HTR-8/SVneo (cell line): ENCODE results near the gene TBX20.
"Not testable (repeated sequence)": the region's sequence is repeated elsewhere in the genome, so short reads cannot be mapped to it uniquely, and the experiment has no call there.

Experiments used
- DNase-seq: peaks from one replicate; pipeline ENCODE4 v3.0.0; 2011; ENCODE audit warnings: low spot score, mixed read lengths; ENCODE audit not compliant: insufficient read length
- FAIRE-seq: peaks from 2 replicates; lab custom pipeline; 2011; peaks lifted over from hg19 to GRCh38; lab: Jason Lieb, UNC

Gene TBX20

DNA sequence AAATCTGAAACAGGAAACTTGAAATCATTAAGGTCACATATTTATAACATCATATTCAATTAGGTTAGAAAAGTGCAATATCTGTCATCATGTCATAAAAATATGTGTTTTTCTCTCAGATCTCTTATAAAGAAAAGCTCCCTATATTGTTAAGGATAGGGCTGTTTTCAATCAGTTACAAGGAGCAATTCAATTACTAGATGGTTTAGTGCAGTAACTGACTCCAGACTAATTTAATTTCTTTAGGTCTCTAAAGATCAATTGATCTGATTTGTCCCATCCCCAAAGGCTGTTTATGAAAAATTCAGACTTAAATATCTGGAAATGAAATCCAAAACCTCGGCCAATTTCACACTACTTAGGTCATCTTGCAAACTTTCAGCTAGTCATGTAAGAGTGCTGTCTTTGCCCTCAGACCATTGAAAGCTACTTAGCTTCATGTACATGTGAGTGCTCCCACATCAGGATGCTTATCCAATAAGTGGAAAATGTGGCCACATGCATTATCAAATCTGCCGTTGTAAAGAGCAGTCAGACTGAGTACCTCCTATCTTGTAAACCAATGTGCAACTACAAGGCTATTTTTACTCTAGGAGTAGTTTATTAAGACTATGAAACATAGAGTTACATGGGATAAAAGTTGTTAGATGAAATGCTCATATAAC lies 24.7 kb downstream of the TBX20 start:
- FAIRE-seq = peak; percentile 85
- DNase-seq = not testable (repeated sequence)

DNA sequence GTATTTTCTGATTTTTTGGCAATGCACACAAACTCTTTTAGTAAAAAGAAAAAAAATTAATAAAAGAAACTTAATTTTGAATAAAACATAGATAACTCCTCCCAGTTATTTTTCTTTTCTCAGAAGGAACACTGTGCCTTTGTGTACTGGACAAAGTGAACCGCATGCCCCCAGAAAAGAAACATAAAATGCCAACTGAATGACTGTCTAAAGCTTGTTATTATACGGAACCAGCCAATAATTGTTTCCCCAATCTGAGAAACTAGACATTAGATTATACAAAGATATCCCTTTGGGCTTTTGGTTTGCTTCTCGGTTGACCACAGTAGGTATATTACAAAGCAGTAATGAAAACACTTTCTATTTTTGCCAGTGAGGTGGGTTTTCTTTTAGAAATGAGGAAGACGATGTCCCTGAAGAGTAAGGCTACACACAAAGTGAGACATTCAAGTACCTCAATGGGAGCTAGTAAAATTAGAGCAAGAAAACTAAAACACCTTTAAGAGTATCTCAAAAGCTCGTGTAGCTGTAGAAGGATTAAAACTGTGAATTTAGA lies 25.3 kb downstream of the TBX20 start:
- FAIRE-seq = not testable (repeated sequence)

DNA sequence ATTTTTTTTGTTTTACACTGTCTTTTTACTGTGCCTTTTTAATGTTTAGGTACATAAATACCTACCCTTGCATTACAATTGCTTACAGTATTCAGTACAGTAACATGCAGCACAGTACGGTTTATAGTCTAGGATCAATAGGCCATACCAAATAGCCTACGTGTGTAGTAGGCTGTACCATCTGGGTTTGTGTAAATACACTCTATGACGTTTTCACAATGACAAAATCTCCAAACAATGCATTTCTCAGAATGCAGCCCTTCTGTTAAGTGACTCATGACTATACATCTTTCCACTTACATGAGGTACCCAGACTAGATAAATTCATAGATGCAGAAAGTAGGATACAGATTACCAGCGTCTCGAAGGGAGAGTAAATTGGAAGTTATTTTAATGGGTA lies 26.5 kb downstream of the TBX20 start:
- not testable (repeated sequence) for DNase-seq
- FAIRE-seq = peak; percentile 57

More for the DNA sequence above, 25.3 kb downstream of the TBX20 start:
- not testable (repeated sequence) for DNase-seq

DNA sequence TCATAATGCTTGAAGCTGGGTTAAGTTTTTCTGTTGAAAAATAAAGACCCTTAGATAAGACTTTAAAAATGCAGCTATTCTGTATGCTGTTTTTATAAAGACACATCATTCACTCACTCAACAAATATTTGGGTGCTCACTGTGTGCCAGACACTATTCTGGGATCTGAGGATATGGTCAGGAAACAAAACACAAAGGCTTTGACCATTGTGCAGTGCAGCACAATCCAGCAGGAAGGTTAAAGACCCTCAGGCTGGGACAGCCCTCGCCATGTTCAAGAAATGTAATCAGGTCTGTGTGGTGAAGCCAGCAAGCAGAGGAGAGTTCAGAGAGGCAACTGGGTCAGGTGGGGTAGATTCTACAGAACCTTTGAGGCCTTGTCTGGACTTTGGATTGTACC lies 31.5 kb downstream of the TBX20 start:
- not testable (repeated sequence) for FAIRE-seq, DNase-seq

DNA sequence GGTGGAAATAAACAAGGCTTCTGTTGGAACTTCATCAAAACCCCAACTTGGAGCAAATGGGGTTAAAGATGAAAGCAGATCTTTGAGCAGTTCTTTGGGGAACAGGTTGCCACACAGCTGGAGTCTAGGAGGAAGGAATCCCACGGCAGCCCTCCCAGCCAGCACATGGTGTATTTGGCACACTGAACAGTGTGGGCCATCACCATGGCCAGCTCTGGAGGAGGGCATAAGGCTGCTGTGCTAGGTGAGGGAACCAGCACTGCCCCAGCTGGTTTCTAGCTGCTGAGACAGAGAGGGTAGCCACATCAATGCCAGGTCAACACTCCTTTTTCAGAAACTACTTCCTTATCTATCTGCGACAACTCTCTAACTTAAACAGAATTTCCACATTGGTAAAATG lies 33.7 kb downstream of the TBX20 start:
- not testable (repeated sequence) for FAIRE-seq

DNA sequence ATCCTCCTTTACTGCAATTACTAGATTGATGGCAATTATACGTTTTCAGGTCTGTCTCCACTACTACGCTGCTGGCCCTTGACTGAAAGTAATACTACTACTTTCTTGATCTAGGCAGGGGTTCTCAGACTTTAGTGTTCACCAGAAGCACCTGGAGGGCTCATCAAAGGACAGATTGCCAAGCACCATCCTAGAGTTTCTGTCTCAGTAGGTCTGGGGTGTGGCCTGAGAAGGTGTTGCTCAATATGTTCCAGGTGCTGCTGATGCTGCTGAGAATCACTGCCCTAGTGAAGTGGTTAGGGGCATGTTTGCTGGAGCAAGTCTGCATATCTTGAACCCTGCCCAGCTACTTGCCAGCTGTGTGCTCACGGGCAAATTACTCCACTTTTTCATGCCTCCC lies 37.9 kb downstream of the TBX20 start:
- FAIRE-seq = peak; percentile 36
- DNase-seq = not testable (repeated sequence)

More for the DNA sequence above, 33.7 kb downstream of the TBX20 start:
- not testable (repeated sequence) for DNase-seq

DNA sequence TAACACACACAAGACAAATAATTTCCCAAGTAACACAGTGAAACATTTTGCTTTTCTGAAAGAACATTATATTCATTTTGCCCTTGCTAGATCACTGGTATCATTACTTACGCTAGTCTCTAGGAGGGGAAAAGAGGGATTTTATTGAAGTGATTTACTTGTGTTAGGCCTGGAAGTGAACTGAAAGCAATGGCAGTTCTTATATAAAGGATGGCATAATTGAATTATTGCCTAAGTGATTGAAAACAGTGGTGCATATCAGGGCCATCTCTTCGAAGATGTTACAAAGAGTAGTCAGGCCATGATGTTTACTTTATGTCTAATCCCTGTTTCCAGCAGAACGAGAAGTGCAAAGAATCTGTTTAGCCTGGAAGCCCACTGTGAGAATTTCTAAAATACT lies 38.8 kb downstream of the TBX20 start:
- DNase-seq = not testable (repeated sequence)

DNA sequence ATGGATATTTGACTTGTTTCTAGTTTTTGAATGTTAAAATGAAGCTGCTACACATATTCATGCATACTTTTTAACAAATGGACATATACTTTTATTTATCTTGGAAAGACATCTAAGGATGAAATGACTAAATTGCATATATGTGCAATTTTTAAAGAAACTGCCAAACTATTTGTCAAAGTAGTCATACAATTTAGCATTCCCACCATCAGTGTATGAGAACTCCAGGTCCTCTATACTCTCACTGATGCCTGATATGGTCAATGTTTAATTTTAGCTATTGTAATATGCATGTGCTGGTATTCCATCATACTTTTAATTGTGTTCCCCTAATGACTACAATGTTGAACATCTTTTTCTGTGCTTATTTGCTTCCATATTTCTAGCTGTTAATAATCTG lies 47.0 kb downstream of the TBX20 start:
- not testable (repeated sequence) for DNase-seq, FAIRE-seq

More for the DNA sequence above, 38.8 kb downstream of the TBX20 start:
- FAIRE-seq = not testable (repeated sequence)

DNA sequence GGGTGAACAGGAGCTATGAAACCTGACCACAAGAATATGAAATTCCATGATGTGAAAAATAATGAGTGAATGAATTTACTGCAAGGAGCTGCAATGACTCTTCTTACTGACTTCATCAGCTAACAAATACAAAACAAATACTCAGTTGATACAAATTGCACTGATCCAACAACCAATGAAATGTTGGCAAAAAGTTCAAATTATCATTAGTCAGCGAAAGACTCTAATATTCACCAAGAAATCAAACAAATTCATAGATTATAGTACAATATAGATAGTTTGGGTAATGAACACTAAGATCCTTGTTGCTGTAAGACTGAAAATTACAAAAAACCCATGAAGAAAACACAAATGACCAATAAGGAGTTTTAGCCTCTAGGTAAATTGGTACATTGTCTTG lies 49.0 kb downstream of the TBX20 start:
- FAIRE-seq, DNase-seq: not testable (repeated sequence)

DNA sequence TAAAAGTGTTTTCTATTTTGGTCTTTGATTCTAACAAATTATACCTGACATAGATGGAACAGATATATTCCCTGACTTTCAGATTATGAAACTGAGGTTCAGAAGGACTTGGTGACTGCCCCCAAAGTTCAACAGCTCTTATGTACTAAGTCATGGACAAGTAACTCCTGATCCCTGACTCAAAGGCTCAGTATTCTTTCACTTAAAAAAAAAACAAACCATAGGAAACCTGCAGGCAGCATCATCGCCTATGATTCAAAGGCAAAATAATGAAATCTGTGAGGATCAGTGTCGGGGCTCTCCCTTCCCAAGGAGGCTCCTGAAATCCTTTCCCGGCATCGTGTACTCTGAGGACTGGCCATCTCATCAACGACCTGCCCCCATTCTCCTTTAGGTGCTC lies 49.9 kb downstream of the TBX20 start:
- not testable (repeated sequence) for DNase-seq, FAIRE-seq

DNA sequence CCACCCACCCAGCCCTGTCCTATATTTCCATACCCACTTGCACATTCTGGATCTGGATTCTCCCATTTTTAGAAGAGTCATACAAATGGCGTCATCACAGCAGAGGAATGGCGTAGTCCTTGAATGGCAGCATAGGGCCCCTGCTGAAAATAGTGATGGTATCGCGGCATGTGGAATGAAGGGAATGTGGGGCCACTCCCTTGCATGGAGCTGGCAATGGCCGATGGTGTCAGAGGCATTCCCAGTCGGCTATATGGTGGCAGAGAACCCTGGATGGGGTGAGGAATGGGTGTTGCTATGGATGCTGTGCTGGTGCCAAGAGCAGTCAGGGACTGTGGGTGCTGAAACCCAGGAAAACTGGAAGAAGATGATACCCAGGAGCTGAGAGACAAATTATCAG lies 51.5 kb downstream of the TBX20 start:
- not testable (repeated sequence) for FAIRE-seq

DNA sequence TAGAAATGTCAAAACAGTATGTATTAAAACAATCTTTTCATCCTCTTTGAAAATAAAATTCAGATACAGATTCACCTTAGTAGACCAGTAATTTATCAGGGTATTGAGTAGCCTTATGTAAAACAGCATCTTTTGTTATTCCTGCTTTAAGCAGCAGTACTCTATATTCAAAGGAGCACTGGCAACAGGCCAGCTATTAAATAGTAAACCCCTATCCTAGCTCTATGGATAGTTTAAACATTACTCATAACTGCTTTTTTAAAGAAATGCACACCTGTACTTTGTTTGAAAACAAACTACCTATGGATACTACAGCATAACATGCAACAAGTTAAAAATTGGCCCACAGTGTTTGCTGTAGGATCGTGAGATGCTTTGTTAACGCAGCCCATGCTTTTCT lies 53.7 kb downstream of the TBX20 start:
- DNase-seq = not testable (repeated sequence)

More for the DNA sequence above, 51.5 kb downstream of the TBX20 start:
- DNase-seq = not testable (repeated sequence)

DNA sequence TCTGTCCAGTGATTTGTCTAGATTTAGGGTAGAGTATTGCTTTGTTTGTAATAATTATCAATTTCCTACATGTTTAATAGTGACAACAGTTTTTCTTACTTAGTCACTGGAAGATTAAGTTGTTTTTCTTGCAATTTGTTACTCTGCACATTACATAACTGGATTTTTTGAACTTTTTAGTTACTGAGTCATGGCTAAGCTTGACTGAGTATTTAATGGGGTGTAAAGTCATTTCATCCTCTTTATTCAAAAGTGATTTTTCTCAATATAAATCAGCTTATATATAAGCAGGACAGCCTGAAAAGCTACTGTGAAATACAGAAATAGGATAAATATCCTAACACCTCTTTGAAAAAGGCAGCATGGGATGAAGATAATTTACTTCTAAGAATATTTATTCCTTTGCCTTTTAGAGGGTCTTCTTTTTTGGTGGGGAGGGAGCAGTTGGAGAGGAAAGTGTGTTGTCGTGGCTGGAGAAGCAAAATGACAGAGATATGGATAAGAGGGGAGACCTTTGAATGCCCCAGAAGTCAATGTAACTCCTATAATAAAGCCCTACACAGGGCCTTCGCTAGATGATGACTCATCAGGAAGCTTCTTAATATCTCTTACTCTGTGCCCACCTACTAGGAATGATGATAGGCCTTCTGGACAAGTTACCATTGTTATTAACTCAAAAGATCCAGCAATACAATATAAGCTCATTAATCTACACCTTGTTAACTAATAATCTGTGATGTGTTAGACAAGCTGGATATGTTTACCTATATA lies 55.3 kb downstream of the TBX20 start:
- peak; percentile 0 for DNase-seq
- FAIRE-seq = not testable (repeated sequence)

More for the DNA sequence above, 53.7 kb downstream of the TBX20 start:
- FAIRE-seq = not testable (repeated sequence)

DNA sequence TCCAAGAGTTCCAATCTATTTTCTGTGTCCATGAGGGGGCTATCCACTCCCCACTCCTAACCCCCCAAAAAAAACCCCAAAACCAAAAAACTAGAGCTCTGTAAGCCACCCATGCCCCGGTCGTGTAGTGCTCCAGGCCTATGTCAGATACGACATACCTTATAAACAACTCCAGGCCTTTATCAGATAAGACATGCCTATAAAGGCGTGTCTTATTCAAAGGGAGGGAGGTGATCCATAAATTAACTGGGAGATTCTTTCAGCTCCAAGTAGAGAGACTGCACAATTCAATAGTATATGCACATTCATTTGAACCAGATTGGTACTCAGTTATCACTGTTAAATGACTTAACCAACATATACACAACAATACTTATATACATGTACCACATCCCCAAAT lies 62.3 kb downstream of the TBX20 start:
- DNase-seq, FAIRE-seq: not testable (repeated sequence)

DNA sequence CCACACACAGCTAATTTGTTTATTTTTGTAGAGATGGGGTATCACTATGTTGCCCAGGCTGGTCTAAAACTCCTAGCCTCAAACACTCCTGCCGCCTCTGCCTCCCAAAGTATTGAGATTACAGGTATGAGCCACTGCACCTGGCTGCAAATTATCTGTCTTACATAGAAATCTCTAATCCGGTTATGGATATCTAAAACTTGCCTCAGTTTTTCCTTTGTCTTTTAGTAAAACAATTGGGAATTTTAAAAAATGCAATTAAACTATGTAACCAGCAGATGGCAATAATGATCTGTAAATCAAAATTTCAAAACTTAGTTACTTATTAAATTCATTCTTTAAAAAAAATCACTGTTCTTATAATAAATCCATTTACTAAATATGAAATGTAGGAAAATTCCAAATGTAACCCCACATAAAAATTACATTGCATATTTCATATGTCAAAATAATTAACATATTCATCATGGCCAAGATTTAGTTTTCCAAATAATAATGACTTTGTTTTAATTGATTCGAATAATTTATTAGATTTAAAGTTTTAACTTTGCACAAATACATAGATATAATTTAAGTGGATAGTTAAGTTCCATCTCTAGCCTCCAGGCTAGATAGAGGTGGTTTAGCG lies 63.6 kb downstream of the TBX20 start:
- not testable (repeated sequence) for FAIRE-seq

DNA sequence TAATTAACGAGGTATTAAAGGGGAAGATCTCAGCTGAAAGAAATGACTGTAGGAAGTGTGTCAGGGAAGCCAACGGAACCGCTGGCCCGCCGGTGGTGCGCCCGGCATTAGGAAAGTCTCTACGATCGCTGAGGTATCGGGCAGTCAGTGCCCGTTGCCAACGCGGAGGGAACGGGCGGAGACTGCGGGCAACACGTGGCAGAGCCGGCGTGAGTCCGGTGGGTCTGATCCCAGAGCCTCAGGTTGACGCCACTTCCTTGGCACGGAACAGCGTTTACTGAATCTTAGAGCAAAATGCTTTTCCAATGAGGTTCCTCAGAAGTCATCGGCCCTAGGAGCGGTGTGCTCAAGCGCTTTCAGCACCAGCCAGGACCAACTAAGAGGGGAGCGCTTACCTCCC lies 67.1 kb downstream of the TBX20 start:
- peak; percentile 0 for DNase-seq
- FAIRE-seq = not testable (repeated sequence)

More for the DNA sequence above, 63.6 kb downstream of the TBX20 start:
- DNase-seq = not testable (repeated sequence)

DNA sequence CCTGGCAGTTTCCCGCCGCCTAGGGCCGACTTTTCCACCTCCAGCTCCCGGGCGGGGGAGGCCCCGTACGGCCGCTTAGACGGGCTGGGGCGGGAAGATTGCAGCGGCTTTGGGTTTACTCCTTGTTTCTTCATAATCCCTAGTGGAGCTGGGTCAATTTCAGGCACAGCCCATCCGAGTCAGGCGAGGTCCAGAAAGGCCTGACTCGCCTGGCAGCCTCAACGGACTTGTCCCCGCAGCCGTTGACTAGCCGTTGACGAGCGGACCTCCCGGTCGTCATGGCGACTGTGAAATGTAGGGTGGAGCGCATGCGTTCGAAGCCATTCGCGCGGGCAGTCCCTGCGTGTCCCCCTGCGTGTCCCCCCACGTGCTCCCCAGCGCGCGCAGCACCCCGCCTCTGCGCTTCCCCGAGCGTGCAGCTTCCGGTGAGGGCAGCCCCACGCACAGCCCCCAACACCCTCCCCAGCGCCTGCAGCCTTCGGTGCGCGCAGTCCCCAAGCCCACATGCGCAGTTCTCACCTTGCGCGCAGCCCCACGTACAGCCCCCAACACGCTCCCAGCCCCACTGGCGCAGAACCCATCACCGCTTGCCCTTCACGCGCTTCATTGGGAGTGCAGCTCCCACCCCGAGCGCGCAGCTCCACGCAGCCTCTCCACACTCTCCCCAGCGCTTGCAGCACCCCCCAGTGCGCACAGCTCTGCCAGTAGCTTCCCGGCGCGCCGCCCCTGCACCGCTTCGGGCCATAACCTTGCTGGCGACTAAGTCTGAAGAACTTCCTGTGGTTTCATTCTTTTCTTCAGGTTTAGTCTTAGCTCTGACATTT lies 67.8 kb downstream of the TBX20 start:
- DNase-seq (peak; percentile 1), FAIRE-seq (no peak)

DNA sequence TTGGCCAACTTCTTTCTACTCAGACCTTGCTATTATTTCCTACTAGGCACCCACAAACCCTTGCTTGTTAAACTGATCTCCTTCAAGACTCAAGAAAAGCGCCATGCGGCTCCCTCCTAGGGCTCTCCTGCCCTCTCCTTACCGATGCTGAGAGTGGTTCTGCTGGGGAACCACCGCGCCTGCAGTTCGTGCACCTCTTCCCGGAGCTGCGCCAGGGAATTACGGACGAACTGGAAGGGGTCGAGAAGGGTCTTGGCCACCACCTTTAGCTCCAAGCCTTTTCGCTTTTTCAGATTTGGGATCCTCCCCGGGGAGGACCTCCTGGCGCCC lies 68.4 kb downstream of the TBX20 start:
- not testable (repeated sequence) for FAIRE-seq, DNase-seq

DNA sequence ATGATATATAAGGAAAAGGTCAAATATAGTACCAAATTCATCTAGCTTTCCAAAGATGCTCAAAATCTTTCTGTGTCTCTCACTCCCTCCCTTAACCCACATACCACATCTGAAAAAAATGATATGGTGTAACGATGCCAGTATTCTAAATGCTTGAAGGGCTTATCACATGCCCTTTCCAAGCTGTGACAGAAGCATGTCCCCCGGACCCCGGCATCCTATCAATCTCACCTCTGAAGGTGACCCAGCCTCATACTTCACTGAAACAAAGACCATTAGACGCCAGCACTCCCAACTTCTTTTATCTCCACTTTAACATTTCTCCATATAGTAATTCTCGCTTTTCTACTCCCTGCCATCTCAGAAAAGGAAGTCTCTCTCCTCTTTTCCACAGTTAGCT lies 68.9 kb downstream of the TBX20 start:
- DNase-seq, FAIRE-seq: not testable (repeated sequence)
